CD14-positive monocyte (primary cell): ENCODE data around the gene PRODH2. TPM values are rescaled to one million over a fixed set of nuclear protein-coding genes. Genes with fewer than 3 reads are reported as not detected.

Experiments
- DNase-seq, 3 donors: peaks; one replicate each; pipeline ENCODE4 v3.0.0-alpha.2; 2011 to 2022
- H2AFZ ChIP-seq: 2 replicates; pipeline ENCODE4 v1.6.0; 2012; ENCODE audit warnings: mild to moderate bottlenecking, low read depth, low read length, inconsistent platforms; ENCODE audit not compliant: insufficient read depth, poor library complexity, severe bottlenecking
- H3K27ac ChIP-seq, 2 donors: 1 replicate in 1 of 2; 2 replicates in 1 of 2; pipeline ENCODE4 v1.5.1; 2012 to 2013; ENCODE audit warnings: low read length in 2 of 2, control low read depth in 1 of 2, inconsistent platforms in 1 of 2, low read depth in 1 of 2, mild to moderate bottlenecking in 1 of 2
- H3K27me3 ChIP-seq, 2 donors: one replicate each; pipeline versions ENCODE4 v1.6.0 to v1.6.1; 2011 to 2013; ENCODE audit warnings: low read length in 2 of 2; ENCODE audit not compliant: control insufficient read depth in 2 of 2, insufficient read depth in 2 of 2
- H3K36me3 ChIP-seq, 2 donors: replicated peaks in 1 of 2; 1 replicate in 1 of 2; 2 replicates in 1 of 2; pipeline versions ENCODE4 v1.5.1 to v1.6.1; 2012 to 2013; ENCODE audit warnings: low read length in 2 of 2, control low read depth in 1 of 2, inconsistent platforms in 1 of 2, mild to moderate bottlenecking in 1 of 2; ENCODE audit not compliant: insufficient read depth in 2 of 2, control insufficient read depth in 1 of 2
- H3K4me1 ChIP-seq, 2 donors: 1 replicate in 1 of 2; 2 replicates in 1 of 2; pipeline versions ENCODE4 v1.5.1 to v1.6.1; 2012 to 2013; ENCODE audit warnings: low read length in 2 of 2, control low read depth in 1 of 2, inconsistent platforms in 1 of 2, mild to moderate bottlenecking in 1 of 2, moderate library complexity in 1 of 2; ENCODE audit not compliant: insufficient read depth in 2 of 2, control insufficient read depth in 1 of 2
- H3K4me2 ChIP-seq: replicated peaks from 2 replicates; pipeline ENCODE3; 2012; ENCODE audit warnings: low read length, moderate library complexity, mild to moderate bottlenecking; ENCODE audit not compliant: poor library complexity, severe bottlenecking; ENCODE audit errors: extremely low read depth
- H3K4me3 ChIP-seq, 3 experiments: fragments of 200-600 bp in 1 of 3; sonication (generic) in 1 of 3; replicated peaks in 1 of 3; 1 replicate in 2 of 3; 2 replicates in 1 of 3; pipeline ENCODE4 v1.5.1; 2011 to 2013; ENCODE audit warnings: low read length in 3 of 3, mild to moderate bottlenecking in 3 of 3, control low read depth in 2 of 3, low read depth in 2 of 3, inconsistent platforms in 1 of 3, moderate library complexity in 1 of 3
- H3K79me2 ChIP-seq: 2 replicates; pipeline ENCODE4 v1.6.0; 2012; ENCODE audit warnings: mild to moderate bottlenecking, control low read depth, inconsistent platforms, low read length, moderate library complexity; ENCODE audit not compliant: insufficient read depth
- H3K9ac ChIP-seq: 2 replicates; pipeline ENCODE4 v1.6.0; 2017; ENCODE audit warnings: low read length, mild to moderate bottlenecking; ENCODE audit not compliant: insufficient read depth, poor library complexity, severe bottlenecking
- H3K9me3 ChIP-seq, 2 donors: replicated peaks in 1 of 2; 1 replicate in 1 of 2; 2 replicates in 1 of 2; pipeline versions ENCODE4 v1.5.1 to v1.6.1; 2012 to 2013; ENCODE audit warnings: low read length in 2 of 2, control low read depth in 1 of 2; ENCODE audit not compliant: control insufficient read depth in 1 of 2, insufficient read depth in 1 of 2
- H4K20me1 ChIP-seq: 2 replicates; pipeline ENCODE4 v1.6.0; 2012; ENCODE audit warnings: mild to moderate bottlenecking, low read length, control low read depth, moderate library complexity; ENCODE audit not compliant: insufficient read depth
- H3K27ac Mint-ChIP-seq, 7 donors: one replicate each; pipeline ENCODE4 v1.8.0; 2020; ENCODE audit warnings: mild to moderate bottlenecking in 7 of 7, mixed read lengths in 7 of 7, moderate library complexity in 6 of 7, inconsistent platforms in 2 of 7
- H3K27me3 Mint-ChIP-seq, 3 donors: one replicate each; pipeline ENCODE4 v1.8.0; 2021 to 2022; ENCODE audit warnings: low read depth in 3 of 3, mild to moderate bottlenecking in 3 of 3, mixed read lengths in 3 of 3, moderate library complexity in 3 of 3, inconsistent platforms in 1 of 3
- H3K36me3 Mint-ChIP-seq, 2 donors: one replicate each; pipeline ENCODE4 v1.8.0; 2020; ENCODE audit warnings: mixed read lengths in 2 of 2, inconsistent platforms in 1 of 2, mild to moderate bottlenecking in 1 of 2
- H3K4me1 Mint-ChIP-seq: one replicate; pipeline ENCODE4 v1.8.0; 2020; ENCODE audit warnings: mild to moderate bottlenecking, mixed read lengths
- H3K4me3 Mint-ChIP-seq, 2 donors: one replicate each; pipeline ENCODE4 v1.8.0; 2020; ENCODE audit warnings: mild to moderate bottlenecking in 2 of 2, mixed read lengths in 2 of 2, moderate library complexity in 1 of 2
- H3K9me3 Mint-ChIP-seq, 7 donors: one replicate each; pipeline ENCODE4 v1.8.0; 2020 to 2022; ENCODE audit warnings: mixed read lengths in 7 of 7, mild to moderate bottlenecking in 6 of 7, moderate library complexity in 6 of 7, inconsistent platforms in 2 of 7
- CTCF ChIP-seq: fragments of 200-600 bp; IDR thresholded peaks from one replicate; pipeline ENCODE4 v1.8.0; 2022; ENCODE audit warnings: antibody characterized with exemption, mild to moderate bottlenecking
- WGBS: methylation state at CpG from one replicate; pipeline ENCODE4 v1.1.5; 2013; ENCODE audit warnings: missing lambda C conversion rate; ENCODE audit not compliant: insufficient coverage; 5-methylcytosine and 5-hydroxymethylcytosine counted together
- intact Hi-C, 2 donors: fragments of 100-400 bp; cut with micrococcal nuclease; formaldehyde crosslinking; loops; one replicate each; pipeline versions ENCODE4 v1.15.0 to v1.15.1; 2023
- polyA plus RNA-seq, 3 donors: library from polyadenylated mRNA; depleted of rRNA in 1 of 3; unstranded in 2 of 3; stranded (reverse) in 1 of 3; fragments of 300-500 nt in 2 of 3; fragments of >200 nt in 1 of 3; fragmentation: Illumina TruSeq in 2 of 3; gene quantifications; 1 replicate in 2 of 3; 2 replicates in 1 of 3; pipeline ENCODE4 v1.2.3, GENCODE V29; 2012 to 2021

Gene PRODH2
- polyA plus RNA-seq, 3 donors: not detected

DNA sequence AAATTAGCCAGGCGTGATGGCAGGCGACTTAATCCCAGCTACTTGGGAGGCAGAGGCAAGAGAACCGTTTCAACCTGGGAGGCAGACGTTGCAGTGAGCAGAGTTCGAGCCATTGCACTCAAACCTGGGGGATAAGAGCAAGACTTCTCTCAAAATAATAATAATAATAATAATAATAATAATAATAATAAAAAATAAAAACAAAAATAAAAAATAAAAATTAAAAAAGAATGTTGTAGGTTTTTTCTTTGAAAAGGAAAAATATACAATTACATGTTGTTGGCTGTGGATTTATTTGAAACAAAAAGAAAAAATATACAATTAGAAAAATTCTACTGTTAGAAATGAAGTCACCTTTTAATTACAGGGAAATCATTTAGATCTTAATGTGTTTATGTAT is 11.5 kb upstream of the PRODH2 start:
- Histone ChIP-seq H3K9ac (no peak overlapping the region), H3K9me3 (no peaks in the 10 kb centered on the region), H3K79me2 (no peaks in the 10 kb centered on the region), H3K4me1 (no peaks in the 10 kb centered on the region), H2AFZ (no peak overlapping the region), H3K4me3 (no peak overlapping the region), H3K4me2 (no peak overlapping the region), H3K27me3 (peaks cover 0 to 3% of the 10 kb centered on the region in 2 donors), H3K27ac (no peak overlapping the region), H3K36me3 (no peaks in the 10 kb centered on the region), H4K20me1 (no peaks in the 10 kb centered on the region)
- no peak for DNase-seq
- intact Hi-C loops: no loop called here
- no peak overlapping the region for H3K27ac Mint-ChIP-seq
- H3K36me3 Mint-ChIP-seq: no peaks in the 10 kb centered on the region
- TF ChIP-seq CTCF: no peak
- no CpG with 5 or more reads among the region's 5 CpGs for WGBS
- peaks cover 5 to 9% (median 6%) of the 10 kb centered on the region in 3 donors for H3K27me3 Mint-ChIP-seq
- peaks cover 0 to 2% (median 0%) of the 10 kb centered on the region in 7 donors for H3K9me3 Mint-ChIP-seq
- H3K4me1 Mint-ChIP-seq: no peaks in the 10 kb centered on the region
- H3K4me3 Mint-ChIP-seq: no peak overlapping the region

GRCh38 chr19:35822579-35822978 is 9.9 kb upstream of the PRODH2 start:
- no peak overlapping the region for H2AFZ ChIP-seq
- peaks cover 0 to 3% of the 10 kb centered on the region in 2 donors for H3K27me3 ChIP-seq
- WGBS: 42% methylated on average over 3 of the region's 3 CpGs
- intact Hi-C loops: no loop called here
- H3K36me3 ChIP-seq: no peaks in the 10 kb centered on the region
- Mint-ChIP-seq H3K27me3 (peaks cover 7 to 10% (median 8%) of the 10 kb centered on the region in 3 donors), H3K4me3 (no peak overlapping the region), H3K9me3 (peaks cover 0 to 2% (median 0%) of the 10 kb centered on the region in 7 donors), H3K27ac (no peak overlapping the region), H3K4me1 (no peaks in the 10 kb centered on the region), H3K36me3 (no peaks in the 10 kb centered on the region)
- H3K79me2 ChIP-seq: no peaks in the 10 kb centered on the region
- H3K4me2 ChIP-seq: no peak overlapping the region
- H3K4me1 ChIP-seq: no peaks in the 10 kb centered on the region
- no peak overlapping the region for H3K9ac ChIP-seq
- H3K4me3 ChIP-seq: no peak overlapping the region
- H4K20me1 ChIP-seq: no peaks in the 10 kb centered on the region
- H3K27ac ChIP-seq: no peak overlapping the region
- H3K9me3 ChIP-seq: no peaks in the 10 kb centered on the region
- TF ChIP-seq CTCF: no peak
- DNase-seq: no peak
